Adipose tissue (tissue), 3 donors: Measurements from ENCODE around the gene NOL8. TPM values are rescaled to one million over a fixed set of nuclear protein-coding genes. Genes with fewer than 3 reads are reported as not detected.

Experiments used
- H3K27ac ChIP-seq: one replicate; pipeline ENCODE4 v1.5.1; 2013; ENCODE audit warnings: low read depth, low read length
- WGBS, 3 donors: extraction: QIAGEN DNeasy Blood & Tissue Kit; methylation state at CpG; one replicate each; pipeline ENCODE4 v1.1.7; 2013; 5-methylcytosine and 5-hydroxymethylcytosine counted together
- polyA plus RNA-seq, 3 donors: library from polyadenylated mRNA; stranded (reverse); fragments of 200-250 nt; gene quantifications; one replicate each; pipeline ENCODE4 v1.2.3, GENCODE V29; 2013
- donor health status: healthy with polysubstance abuse.
- donor health status: Bipolar disorder and iron deficiency.
- donor health status: healthy.

NOL8 gene
- polyA plus RNA-seq, 3 donors = 8.6 to 14.3 (median 11.5) TPM

DNA sequence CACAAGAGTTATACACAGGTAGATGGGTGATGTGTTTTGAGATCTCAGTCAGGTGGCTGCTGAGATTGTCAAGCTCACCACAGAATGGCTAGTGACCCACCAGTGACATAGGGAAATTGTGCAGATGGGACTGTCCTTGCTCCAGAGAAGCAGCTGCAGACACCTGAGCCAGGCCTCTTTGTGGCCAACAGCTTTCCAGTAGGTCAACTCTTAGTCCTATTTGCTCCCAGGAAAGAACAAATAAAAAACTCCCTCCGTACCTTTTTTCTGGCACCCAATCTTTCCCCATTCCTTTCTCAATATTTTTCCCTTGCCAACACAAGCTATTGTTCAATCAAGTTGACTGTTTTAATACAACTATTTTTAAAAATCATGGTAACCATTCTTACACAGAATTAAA lies 45.8 kb downstream of the NOL8 start:
- H3K27ac ChIP-seq = no peak overlapping the region
- 48 to 96% (median 89%) methylated on average over 1 of the region's 1 CpG for WGBS, 3 donors

DNA sequence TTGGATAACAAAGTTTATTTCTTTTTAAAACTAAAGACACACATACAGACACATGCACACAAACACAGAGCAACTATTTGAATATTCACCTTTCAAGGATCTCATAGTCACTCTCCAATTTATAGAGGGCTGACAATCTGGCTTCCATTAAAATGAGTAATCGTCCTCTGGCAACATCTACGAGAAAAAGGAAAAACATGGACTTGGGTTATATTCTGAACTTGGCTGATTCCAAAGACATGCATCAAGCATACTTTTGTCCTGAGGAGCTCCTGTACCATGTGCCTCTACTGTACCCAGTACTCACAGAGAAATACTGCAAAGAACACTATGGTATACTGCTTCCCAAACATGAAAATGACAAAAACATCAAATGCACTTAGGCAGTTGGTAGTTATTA lies 47.0 kb downstream of the NOL8 start:
- no peak overlapping the region for H3K27ac ChIP-seq
- WGBS, 3 donors = 78 to 98% (median 86%) methylated on average over 2 of the region's 2 CpGs

GRCh38 chr9:92276331-92277032 lies 48.7 kb downstream of the NOL8 start:
- 41 to 71% (median 54%) methylated on average over 11 of the region's 11 CpGs for WGBS, 3 donors
- no peak overlapping the region for H3K27ac ChIP-seq

DNA sequence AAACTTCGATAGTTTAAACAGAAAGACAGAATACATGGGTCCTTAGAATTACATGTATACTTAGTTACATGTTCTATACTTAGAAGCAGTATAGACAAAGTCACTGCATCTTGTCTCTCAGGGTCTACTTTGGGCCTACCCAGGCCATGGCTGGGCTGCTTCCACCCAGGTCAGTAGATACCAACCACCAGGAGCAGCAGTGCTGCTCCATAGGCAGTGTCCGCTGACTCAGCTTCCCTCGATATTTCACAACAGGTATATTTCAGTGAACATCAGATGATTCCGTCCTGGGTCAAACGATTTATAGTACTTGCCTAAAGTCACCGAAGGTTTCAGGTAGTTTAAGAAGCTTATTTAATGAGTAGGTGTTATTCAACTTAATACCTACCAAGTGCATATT lies 49.6 kb downstream of the NOL8 start:
- H3K27ac ChIP-seq = no peak overlapping the region

DNA sequence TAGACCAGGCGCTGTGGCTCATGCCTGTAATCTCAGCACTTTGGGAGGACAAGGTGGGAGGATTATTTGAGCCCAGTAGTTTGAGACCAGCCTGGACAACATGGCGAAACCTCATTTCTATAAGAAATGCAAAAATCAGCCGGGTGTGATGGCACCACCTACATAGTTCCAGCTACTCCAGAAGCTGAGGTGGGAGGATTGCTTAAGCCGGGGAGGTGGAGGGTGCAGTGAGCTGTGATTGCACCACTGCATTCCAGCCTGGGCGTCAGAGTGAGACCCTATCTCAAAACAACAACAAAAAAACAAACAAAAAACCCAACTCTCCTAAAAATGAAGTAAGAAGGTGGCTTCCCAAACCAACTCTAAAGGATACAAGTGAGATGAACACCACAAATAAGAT lies 54.6 kb downstream of the NOL8 start:
- WGBS, 3 donors = 85 to 94% (median 86%) methylated on average over 5 of the region's 5 CpGs

More for the DNA sequence above, 49.6 kb downstream of the NOL8 start:
- WGBS, 3 donors = 70 to 93% (median 76%) methylated on average over 6 of the region's 6 CpGs

GRCh38 chr9:92266486-92266885 lies 58.7 kb downstream of the NOL8 start:
- no peak overlapping the region for H3K27ac ChIP-seq
- WGBS, 3 donors = 71 to 81% (median 78%) methylated on average over 4 of the region's 4 CpGs

More for the DNA sequence above, 54.6 kb downstream of the NOL8 start:
- no peak overlapping the region for H3K27ac ChIP-seq

GRCh38 chr9:92265154-92265553 lies 60.0 kb downstream of the NOL8 start:
- H3K27ac ChIP-seq = no peak overlapping the region
- 94 to 95% (median 94%) methylated on average over 3 of the region's 3 CpGs for WGBS, 3 donors

GRCh38 chr9:92263131-92263530 lies 62.0 kb downstream of the NOL8 start:
- no peak overlapping the region for H3K27ac ChIP-seq
- 34 to 63% (median 39%) methylated on average over 1 of the region's 1 CpG for WGBS, 3 donors

DNA sequence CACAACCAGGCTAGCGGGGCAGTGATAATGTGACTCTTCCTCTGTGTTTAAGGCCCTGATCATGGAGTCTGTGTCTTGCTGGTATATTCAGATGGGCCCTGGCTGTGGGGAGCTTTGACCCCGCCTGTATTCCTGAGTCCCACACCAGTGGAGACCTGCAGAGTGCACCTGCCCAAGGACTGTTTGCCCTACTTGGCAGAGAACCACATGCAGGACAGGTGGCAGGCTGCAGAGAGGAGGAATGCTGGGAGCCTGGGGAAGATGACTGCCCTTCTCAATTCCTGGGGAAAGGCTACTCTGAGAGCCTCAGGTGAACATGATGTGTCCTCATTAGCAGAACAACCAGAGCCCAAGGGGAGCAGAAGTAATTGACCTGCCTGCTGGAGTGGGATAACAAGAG lies 67.8 kb downstream of the NOL8 start:
- H3K27ac ChIP-seq = no peak overlapping the region
- WGBS, 3 donors = 88 to 100% (median 99%) methylated on average over 2 of the region's 2 CpGs

DNA sequence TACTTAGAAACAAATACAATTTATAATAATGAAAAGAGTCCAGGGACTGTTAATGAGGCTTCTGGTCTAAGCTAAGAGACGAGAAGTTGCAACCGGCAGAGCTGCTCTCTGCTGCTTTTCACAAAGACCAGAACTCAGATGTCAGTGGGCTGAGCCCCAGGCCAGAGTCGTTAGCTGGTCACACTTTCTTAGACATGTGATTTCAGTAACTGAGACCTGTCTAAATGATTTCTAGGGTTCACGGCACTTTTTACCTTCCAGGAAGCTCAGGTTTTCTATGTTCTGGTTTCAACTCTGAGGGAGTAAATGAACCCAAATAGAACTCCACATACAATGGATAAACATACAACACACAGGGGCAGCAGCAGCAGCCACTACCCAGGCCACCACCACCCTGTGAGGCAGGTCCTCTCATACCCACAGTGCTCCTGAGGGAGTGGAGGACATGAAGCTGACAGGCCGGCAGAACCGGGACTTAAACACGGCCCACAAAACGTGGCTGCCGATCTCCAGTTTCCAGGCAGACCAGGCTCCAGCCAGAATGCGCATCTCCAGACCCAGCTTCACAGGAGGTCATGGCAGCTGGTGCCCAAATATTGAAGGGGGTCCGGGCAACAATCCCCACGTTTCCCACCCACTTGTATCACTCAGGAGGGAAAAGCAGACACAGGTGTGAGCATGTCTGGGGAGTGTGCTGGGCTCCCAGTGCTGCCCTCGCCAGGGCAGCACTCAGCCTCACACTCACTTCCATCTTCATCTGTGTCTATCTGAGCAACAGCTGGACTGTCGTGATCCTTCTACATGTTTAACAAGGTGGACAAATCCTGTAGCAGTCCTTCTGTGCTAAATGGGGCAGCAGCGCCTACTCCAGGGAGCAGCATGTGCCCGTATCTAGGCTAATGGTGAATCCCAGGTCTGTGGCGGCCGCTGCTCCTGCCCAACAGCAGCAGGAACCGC lies 70.5 kb downstream of the NOL8 start:
- WGBS, 3 donors = 85 to 87% (median 85%) methylated on average over 19 of the region's 19 CpGs
- H3K27ac ChIP-seq = no peak overlapping the region

DNA sequence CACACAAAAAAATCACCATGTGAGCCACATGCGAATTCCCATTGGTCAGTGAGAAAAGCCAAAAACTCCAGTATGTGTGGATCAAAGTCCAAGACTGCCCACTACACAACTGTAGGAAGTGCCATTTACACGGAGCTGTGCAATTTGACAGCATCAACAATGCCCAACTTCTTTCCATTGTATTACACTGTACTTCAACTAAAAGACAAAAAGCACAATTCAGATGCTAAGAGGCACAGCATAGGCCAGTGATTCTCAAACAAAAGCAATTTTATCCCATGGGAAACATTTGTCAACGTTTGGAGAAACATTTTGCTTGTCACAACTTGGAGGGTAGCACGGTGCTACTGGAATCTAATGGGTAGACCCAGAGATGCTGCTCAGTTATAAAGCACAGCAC lies 71.5 kb downstream of the NOL8 start:
- no peak overlapping the region for H3K27ac ChIP-seq
- WGBS, 3 donors = 71 to 76% (median 74%) methylated on average over 4 of the region's 4 CpGs

- WGBS, 3 donors = 96 to 98% (median 98%) methylated on average over 3 of the region's 3 CpGs
Observed at GRCh38 chr9:92247981-92248380, 77.2 kb downstream of the NOL8 start.

More at GRCh38 chr9:92247981-92248380, 77.2 kb downstream of the NOL8 start:
- no peak overlapping the region for H3K27ac ChIP-seq

Other genes with a start within 250 kb of the NOL8 start
- gene SPTLC1, start 209.9 kb downstream of the NOL8 start, polyA plus RNA-seq = 10 to 100 TPM; 24.1 to 37.7 (median 24.5) TPM
- gene IARS1, start 31.7 kb downstream of the NOL8 start, polyA plus RNA-seq = 10 to 100 TPM; 16.2 to 31.9 (median 23.6) TPM
- gene CENPP, start 603 bp upstream of the NOL8 start, polyA plus RNA-seq = 1 to 10 TPM; 1.3 to 2.2 (median 1.5) TPM
- gene OGN, start 79.2 kb upstream of the NOL8 start, polyA plus RNA-seq = 10 to 100 TPM in 2 of 3 donors, under 1 TPM in 1; 0.98 to 31.8 (median 10.6) TPM
- 10 to 100 TPM in 1 of 3 donors, 1 to 10 TPM in 1, under 1 TPM in 1; 0.66 to 10.0 (median 2.9) TPM for gene OMD, start 99.1 kb upstream of the NOL8 start, polyA plus RNA-seq
- gene ASPN, start 157.2 kb upstream of the NOL8 start, polyA plus RNA-seq = 1 to 10 TPM; 1.1 to 8.9 (median 1.5) TPM
- 10 to 100 TPM in 2 of 3 donors, 1 to 10 TPM in 1; 1.8 to 24.0 (median 19.1) TPM for gene ECM2, start 210.6 kb upstream of the NOL8 start, polyA plus RNA-seq